Measurements from ENCODE around the gene PSMB11.
"Not testable (repeated sequence)": the region's sequence is repeated elsewhere in the genome, so short reads cannot be mapped to it uniquely, and the experiment has no call there.

PSMB11 gene, protein sequence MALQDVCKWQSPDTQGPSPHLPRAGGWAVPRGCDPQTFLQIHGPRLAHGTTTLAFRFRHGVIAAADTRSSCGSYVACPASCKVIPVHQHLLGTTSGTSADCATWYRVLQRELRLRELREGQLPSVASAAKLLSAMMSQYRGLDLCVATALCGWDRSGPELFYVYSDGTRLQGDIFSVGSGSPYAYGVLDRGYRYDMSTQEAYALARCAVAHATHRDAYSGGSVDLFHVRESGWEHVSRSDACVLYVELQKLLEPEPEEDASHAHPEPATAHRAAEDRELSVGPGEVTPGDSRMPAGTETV

DNA sequence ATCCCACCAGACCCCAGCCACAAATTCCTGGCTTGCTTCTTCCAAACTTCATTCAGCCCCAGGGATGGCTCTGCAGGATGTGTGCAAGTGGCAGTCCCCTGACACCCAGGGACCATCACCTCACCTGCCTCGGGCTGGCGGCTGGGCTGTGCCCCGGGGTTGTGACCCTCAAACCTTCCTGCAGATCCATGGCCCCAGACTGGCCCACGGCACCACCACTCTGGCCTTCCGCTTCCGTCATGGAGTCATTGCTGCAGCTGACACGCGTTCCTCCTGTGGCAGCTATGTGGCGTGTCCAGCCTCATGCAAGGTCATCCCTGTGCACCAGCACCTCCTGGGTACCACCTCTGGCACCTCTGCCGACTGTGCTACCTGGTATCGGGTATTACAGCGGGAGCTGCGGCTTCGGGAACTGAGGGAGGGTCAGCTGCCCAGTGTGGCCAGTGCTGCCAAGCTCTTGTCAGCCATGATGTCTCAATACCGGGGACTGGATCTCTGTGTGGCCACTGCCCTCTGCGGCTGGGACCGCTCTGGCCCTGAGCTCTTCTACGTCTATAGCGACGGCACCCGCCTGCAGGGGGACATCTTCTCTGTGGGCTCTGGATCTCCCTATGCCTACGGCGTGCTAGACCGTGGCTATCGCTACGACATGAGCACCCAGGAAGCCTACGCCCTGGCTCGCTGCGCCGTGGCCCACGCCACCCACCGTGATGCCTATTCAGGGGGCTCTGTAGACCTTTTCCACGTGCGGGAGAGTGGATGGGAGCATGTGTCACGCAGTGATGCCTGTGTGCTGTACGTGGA is at the start of gene PSMB11:
Gene PSMB11, plus strand, starts transcription at position 51 of the 804 bp plus-strand sequence. Its CDS starts 14 bp downstream, at position 65.
- no peak for DNase-seq

DNA sequence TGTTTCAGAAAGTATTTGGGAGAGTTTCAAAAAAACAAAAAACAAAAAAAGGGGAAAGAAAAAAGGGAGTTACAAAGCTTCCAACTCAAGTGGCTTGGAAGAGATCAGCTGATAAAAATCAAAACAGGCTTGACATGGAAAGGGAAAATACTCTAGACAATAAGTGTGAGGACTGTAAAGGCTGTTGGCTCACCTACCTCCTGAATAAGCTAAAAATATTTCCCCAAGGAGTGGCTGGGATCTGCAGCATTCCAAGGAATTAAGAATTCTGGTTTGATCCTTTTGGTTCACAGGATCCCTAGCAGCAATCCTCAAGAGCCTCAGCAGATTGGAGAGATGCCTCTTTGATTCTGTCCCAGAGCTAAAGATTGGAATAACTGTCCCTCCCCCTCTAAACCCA is 48.5 kb upstream of the PSMB11 start:
- no peak for DNase-seq

DNA sequence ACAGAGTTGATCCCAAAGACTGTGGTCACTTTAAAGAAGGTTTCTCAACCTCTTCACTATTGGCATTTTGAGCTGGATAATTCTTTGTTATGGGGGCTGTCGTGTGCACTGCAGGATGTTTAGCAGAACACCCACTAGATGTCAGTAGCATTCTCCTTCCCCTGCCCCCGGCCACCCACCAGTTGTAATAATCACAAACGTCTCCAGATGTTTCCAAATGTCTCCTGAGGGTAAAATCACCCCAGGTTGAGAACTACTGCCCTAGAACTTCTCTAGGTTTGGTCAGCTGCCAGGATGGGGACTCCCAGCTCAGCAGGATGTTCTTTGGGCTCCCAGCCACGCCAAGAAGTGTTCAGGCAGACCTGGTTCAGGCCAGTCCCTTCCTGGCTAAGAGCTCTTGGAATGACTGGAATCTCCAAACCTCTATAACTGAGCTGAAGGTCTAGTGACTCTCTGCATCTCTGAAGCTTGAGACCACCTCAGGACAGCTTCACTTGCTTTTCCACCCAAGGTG is 47.2 kb upstream of the PSMB11 start:
- DNase-seq: peak in 1 of 2 donors; percentile 18

DNA sequence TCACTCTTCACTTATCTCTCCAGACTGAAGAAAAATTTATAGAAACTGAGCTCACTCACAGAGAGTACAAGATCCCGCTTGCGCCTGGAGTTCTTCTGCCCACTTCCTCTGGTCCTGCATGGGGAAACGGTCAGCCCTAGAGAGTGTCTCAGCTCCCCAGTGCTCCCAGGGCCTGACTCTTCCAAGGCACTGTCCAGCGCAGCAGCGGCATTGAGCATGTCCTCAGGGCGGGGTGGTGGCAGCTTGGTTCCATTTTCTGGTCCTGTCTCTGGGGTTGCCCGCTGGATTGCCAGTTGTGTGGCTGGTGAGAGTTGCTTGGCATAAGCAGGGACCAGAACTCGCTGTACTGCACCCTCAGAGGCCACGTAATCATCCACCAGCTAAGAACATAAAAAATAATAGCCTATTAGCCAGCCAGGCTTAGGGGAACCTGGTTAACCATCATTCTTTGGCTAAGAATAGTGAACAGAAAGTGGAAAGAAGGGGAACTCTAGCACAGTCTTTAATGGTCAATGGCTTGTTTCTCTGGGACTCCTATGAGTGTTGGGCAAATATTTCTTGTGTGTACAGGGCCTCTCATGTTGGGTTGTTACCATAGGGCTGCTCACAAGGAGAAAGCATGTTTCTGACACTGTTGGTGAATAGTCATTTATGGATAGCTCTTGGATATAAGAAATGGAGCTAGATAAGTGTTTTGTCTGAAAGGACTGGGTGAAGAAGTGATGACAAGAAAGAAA is 46.0 kb upstream of the PSMB11 start:
- no peak for DNase-seq

DNA sequence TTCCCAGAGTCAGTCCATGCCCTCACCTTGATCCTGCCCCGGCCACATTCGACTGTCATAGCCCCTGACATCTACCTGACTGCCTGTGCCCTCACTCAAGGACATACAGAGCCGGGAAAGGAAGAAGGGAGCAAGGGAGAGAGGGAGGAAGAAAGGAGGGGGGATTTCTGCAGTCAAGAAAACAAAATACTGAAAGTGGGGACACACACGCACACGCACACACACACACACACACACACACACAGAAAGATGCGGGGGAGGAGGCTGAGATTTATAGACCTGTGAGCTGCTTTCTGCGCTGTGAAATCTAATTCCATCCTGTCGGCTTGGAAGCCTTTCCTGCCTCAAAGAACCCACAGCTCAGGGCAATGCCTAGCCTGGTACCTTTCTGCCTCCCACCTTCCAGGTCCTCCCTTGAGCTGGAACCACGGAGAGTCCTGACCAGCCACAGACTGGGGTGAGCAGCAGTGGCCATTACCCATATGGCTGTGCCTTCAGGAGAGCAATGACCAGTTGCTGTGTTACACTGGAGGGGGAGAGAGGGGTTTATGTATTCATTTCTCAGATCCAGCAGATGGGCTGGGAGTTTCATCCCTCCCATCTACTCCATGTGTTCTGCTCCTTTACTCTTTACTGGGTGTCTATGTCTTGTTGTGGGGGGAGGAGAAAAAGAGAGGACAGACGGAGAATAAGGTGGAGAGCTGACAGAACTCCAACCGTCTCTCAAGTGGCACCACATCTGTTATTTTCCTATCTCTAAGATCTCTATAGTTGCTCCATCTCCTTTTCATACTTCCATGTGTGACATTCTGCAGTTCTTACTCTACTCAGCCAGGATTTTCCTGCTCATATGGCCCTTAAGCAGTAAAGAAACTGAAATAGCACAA is 45.0 kb upstream of the PSMB11 start:
- DNase-seq: no peak

DNA sequence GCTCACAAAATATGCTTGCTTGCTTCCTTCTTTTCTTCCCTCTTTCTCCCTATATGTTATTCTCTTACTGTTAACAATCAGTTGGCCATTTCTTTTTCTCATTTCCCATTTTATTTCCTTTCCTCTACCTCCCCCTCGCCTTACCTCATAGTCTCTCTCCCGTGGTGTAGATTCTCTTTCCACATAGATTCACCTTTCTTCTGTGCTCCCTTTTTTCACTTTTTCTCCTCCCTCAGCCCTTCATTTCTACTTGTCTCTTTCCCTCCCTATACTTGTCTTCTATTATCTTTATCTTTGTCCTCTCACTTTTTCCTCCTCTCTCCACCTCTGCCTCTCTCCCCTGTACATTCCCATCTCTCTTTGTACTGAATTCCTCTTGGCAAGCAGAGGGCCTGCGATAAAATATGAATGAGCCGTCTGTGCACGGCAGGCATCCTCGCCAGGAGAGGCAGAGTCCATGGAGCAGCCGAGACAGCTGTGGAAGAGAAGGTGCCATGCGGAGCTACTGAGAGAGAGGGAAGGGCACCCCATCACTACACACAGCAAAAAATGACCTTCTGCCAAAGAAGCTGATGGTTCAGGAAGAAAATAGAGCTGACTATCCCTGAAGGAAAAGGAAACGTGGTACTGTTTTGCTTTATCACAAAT is 44.2 kb upstream of the PSMB11 start:
- DNase-seq: no peak

DNA sequence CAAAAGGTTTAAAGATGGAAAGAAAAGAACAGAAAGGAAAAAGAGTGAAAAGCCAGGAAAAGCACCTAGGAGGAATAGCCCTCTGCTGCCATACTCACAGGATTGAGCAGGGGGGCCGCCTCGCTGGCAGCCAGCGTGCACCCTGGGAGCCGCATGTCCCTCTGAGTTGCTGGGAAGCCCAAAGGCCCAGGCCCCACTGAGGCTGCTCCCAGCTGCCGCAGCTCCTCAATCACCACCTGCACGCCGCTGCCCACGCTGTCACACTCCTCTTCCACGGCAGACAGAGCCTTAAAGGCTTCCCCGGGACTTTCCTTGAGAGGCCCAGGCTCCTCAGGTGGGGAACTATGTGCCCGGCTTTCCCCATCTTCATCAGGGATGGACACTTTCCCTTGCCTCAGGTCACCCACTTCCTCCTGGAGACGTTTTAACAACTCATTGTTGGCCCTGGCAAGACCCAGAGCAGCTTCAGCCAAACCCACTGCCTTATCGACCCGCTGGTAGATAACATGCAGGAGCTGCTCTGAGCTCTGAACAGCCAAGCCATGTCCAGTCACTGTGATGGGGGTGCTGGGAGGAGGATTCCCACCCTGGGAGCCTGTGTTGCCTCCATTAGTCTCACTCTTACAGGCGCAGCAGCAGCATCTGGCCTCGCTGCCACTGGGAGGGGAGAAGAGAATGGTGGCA is 43.5 kb upstream of the PSMB11 start:
- DNase-seq: no peak

DNA sequence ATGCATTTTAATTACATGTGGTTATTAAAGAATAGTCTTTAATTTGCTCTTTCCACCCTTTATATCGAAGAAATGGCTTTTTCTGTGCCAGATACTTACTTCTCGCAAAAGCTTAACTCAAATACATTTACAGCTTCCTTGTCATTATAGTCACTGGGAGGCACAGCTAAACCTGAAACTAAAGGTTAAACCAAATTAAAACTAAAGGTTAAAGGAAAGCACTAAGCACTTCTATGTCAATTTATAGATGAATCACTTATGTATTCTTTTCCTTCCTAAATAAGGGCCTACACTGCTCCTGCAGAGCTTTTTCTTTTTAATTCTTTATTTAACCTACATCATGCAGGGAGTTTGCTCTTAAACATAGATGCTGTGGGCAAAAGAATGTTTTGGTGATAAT is 41.2 kb upstream of the PSMB11 start:
- no peak for DNase-seq

DNA sequence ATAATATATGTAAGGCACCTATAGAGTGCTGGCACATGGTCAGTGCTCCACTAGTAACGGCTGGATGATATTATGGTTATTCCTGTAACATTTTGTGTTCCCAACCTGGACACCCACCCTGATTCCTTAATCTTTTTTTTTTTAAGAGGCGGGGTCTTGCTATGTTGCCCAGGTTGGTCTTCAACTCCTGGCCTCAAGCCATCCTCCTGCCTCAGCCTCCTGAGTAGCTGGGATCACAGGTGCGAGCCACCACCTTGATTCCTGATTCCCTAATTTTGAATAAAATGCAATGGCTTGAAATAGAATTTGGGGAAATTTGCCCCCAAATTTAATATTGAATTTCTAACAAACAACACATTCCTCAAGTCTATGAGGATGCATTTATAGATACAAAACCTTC is 39.4 kb upstream of the PSMB11 start:
- DNase-seq: no peak

DNA sequence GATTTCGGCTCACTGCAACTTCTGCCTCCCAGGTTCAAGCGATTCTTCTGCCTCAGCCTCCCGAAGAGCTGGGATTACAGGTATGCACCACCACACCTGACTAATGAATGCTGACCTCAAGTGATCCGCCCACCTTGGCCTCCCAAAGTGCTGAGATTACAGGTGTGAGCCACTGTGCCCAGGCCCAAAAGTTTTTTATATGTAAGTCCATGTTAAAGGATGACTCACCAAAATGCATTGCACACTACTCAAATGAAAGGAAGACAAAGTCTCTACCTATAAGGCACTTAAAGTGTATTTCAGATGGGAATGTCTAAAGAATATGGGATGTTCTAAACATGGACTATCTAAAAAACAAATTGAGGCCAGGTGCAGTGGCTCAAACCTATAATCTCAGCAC is 37.7 kb upstream of the PSMB11 start:
- not testable (repeated sequence) for DNase-seq

DNA sequence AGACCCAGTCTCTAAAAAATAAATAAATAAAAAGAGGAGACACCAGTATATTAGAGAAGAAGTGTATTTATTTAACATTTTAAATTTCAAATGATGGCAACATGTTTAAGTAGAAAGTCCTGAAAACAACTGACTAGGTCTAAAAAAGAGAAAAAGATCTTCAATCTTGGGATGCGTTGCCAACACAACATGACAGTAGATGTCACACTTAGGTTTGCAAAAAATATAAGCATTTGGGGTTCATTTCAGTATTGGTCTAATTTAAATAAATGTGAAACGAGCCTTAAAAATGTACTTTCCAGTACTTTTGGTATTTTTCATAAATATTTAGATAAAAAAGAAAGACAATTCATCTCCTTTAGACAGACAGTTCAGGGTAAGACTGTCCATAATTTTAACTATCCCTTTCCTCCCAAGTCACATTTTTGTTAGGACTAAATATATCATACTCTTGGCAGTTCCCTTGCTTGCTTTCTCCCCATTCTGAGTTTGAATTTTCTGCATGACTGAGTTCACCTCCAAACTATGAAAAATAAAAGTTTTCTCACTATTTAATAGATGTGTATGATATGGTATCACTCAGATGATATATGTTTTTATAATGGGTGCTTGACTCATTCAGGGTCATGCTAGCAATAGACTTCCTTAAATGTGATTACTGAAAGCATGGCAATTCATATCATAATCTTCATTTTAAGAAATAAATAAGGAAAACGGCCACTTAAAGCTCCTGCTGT is 36.4 kb upstream of the PSMB11 start:
- no peak for DNase-seq

DNA sequence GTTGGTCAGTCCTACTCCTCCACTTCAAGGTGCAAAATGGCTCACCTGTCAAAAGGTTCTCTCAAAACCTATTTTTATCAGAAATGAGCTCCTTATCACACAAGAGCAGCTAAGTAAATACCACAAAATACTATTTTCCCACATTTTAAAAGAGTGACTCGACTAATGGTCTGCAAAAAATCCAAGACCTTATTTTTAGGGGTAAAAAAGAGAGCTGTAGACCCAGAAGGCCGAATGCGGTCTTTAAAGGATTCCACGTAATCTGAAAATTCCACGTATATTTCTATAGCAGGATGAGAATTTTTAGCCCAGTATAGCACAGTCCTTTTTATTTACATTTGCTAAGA is 35.9 kb upstream of the PSMB11 start:
- no peak for DNase-seq

DNA sequence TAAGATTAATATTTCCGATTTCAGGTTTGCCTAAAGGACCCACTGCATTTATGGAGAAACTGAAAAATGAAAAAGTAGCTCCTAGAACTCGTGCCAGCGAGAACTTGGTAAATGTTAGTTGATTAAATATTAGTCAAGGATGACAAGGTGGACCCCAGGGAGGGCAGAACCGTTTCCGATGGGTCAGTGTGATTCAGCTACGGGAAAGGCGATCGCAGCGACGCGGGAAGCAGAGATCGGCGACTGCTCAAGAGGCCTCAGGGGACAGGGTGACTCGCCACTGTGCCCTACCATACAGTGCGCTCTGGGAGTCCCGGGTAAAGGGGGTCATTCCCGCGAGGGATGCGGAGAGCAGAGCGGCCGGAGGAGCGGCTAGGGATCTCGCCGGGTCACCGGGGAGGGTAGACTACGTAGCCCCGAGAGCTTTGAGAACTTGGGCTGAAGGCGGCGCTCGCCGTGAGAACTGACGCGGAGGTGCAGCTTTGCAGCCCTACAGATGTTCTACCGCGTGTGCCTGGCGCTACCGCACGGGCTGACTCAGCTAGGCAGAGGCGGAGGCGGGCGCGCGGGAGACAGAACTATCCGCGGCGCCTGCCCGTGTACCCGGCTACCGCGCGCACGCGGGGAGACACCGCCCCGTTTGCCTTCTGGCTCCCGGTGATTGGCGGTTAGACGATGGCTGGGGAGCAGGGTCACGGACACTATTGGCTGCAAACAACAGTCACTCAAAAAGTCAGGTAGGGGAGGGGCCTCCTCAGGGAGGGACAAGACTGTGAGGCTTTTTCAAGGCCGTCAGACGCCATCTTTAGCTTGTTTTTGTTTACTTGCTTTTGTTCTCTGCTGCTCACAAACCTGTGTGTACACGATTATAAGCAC is 35.2 kb upstream of the PSMB11 start:
- DNase-seq: peak; percentile 97 to 98

DNA sequence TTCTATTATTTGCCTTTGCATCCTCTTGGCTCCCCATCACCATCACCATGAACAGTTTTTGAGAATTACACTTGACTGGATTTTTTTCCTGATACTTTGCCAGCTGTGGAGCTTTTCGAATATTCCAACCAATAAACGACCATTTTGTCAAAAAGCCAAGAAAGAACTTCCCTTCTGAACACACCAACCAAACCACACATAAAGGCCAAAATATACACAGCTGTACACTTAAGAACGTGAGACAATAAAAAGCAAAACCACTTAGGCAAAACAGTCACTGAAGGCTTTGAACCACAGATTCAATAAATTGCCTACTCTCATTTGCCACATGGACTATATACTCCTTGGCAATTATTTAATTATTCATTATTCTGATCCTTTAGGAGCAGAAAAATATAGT is 33.2 kb upstream of the PSMB11 start:
- DNase-seq: no peak

DNA sequence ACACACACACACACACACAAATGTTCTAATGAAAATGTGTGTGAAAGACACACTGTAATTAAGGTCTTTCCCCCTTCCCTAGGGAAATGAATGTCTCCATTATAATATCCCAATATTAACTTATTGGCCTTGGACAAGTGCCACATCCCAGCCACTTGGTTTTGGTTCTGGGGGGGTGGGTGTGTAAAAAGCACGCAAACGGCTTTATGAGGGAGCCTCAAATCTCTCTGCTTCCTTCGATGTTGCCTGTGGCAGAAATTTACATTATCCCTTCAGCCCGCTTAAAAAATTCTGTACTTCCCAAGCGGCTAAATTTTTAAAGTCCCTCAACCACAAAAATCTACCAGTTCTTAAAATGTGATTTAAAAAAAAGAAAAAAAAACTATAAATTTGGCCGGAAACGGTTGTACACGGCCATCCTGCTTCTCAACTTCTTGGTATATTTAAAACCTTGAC is 32.5 kb upstream of the PSMB11 start:
- no peak for DNase-seq

DNA sequence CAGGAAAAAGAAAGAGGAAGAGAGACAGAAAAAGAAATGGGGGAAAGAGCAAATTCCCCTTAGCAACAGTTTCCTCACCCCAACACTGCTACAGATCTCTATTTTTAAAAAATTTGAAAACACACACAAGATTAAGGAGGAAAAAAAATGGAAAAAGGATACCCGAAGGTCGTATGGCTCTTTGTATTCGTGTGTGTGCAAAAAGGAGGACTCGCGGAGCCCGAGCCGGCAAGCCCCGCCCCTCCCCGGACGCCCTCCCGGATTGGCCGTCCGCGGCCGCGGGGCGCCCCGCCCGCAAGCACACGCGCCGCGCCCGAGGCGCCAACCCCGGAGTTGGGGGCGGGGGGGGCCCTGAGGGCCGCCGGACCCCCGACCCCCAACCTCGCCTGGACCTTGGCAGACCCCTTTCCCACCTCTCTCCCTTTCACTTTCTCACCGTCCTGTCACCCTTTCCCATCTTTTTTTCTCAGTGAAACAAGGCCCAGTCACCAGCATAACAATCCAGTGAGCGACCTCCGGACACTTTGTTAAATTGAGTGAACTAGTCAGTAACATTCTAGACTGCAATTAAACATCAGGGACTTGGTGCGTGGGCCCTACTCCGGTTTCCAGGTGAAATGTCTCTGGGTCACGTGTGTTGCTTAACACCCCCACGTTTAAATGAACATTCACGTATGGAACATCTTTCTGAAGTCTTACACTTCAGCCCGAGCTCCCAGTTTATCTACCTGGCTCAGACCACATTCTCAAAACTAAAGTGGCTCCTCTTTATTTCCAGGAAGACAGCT is 31.9 kb upstream of the PSMB11 start, which contains the start of gene C14orf93:
Gene C14orf93, minus strand, starts transcription at position 205 of the 788 bp plus-strand sequence. CDS start 11,120 bp downstream, outside the sequence.
- DNase-seq: peak; percentile 47 to 52

DNA sequence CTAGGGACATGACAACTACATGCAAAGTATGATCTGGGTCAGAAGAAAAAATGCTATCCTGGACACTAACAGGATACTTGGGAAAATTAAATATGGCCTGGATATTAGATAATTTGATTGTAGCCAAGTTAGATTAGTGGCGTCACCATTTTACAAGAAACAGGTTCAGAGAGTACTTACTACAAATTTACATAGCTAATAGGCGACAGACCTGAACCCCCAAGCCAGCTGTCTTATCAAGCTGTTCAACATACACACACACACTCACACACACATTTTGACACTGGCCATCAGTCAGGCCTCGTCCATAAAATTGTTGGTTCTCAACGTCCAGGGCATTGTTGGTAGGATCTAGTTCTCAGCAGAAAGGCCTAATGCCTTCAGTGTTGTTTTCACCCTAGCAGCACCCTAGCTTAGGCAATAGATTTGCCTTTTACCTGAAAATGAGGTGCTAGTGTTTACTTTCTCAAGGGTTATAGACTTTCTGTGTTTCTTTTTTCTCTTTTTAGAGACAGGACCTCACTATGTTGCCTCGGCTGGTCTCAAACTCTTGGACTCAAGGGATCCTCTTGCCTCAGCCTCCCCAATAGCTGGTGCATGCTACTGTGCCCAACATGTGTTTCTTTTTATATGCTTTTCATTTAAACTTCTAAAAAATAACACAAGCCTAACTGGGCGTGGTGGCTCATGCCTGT is 28.8 kb upstream of the PSMB11 start:
- DNase-seq: no peak

DNA sequence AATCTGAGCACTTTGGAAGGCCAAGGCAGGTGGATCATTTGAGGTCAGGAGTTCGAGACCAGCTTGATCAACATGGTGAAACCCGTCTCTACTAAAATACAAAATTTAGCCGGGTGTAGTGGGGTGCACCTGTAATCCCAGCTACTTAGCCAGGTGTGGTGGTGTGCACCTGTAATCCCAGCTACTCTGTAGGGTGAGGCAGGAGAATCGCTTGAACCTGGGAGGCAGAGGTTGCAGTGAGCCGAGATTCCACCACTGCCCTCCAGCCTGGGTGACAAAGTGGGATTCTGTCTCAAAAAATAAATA is 28.3 kb upstream of the PSMB11 start:
- not testable (repeated sequence) for DNase-seq

Measured in hippocampal formation (tissue), 2 donors.